PC-3 (cell line): ENCODE measurements around the gene ANTXR1. TPM values are rescaled to one million over a fixed set of nuclear protein-coding genes. Genes with fewer than 3 reads are reported as not detected.

Experiments used
- ATAC-seq: fragments of 200-7000 bp; cut with Tn5 transposase; 2 replicates; pipeline ENCODE4 v1.9.1; 2020; ENCODE audit warnings: mild to moderate bottlenecking, moderate library complexity
- BruUV-seq: library from RNA; stranded (reverse); fragments of 400-500 nt; replicated peaks from 2 replicates; lab custom pipeline; 2021; lab: Mats Ljungman, UMichigan
- CTCF ChIA-PET: fragments of 300-600 bp; sonication (Branson Sonifier 250); formaldehyde crosslinking; loops from one replicate; lab custom pipeline; 2022; ENCODE audit warnings: antibody characterized with exemption; lab: Charles Lee
- POLR2A ChIA-PET: fragments of 300-600 bp; sonication (Branson Sonifier 250); formaldehyde crosslinking; loops from one replicate; lab custom pipeline; 2022; ENCODE audit warnings: antibody characterized with exemption; ENCODE audit not compliant: unreplicated experiment; lab: Charles Lee
- DNase-seq: peaks from one replicate; pipeline ENCODE4 v3.0.0-alpha.2; 2015
- H2AFZ ChIP-seq: fragments of 300-600 bp; sonication (generic); 2 replicates; pipeline ENCODE4 v1.6.0; 2016; ENCODE audit warnings: antibody characterized with exemption, low read length
- H3F3A ChIP-seq: fragments of 300-600 bp; sonication (generic); one replicate; pipeline ENCODE4 v1.6.0; 2017; ENCODE audit warnings: antibody characterized with exemption, low read length, control low read depth, mild to moderate bottlenecking; ENCODE audit not compliant: unreplicated experiment
- H3K27ac ChIP-seq: fragments of 300-600 bp; sonication (generic); 2 replicates; pipeline ENCODE4 v1.5.1; 2016; ENCODE audit warnings: mild to moderate bottlenecking, low read length
- H3K27me3 ChIP-seq: fragments of 300-600 bp; sonication (generic); 2 replicates; pipeline ENCODE4 v1.6.1; 2016; ENCODE audit warnings: low read length, mixed read lengths
- H3K36me3 ChIP-seq: fragments of 300-600 bp; sonication (generic); 2 replicates; pipeline ENCODE4 v1.6.1; 2016; ENCODE audit warnings: low read depth, mixed run types, low read length, mixed read lengths
- H3K4me1 ChIP-seq: fragments of 300-600 bp; sonication (generic); 2 replicates; pipeline ENCODE4 v1.5.1; 2016; ENCODE audit warnings: low read length; ENCODE audit not compliant: insufficient read depth
- H3K4me2 ChIP-seq: fragments of 300-600 bp; sonication (generic); 2 replicates; pipeline ENCODE4 v1.6.0; 2016; ENCODE audit warnings: low read length
- H3K4me3 ChIP-seq: fragments of 300-600 bp; sonication (generic); 2 replicates; pipeline ENCODE4 v1.5.1; 2016; ENCODE audit warnings: mild to moderate bottlenecking, low read length, mixed read lengths
- H3K79me2 ChIP-seq: fragments of 300-600 bp; sonication (generic); 2 replicates; pipeline ENCODE4 v1.6.1; 2017; ENCODE audit warnings: low read length, mixed read lengths
- H3K9ac ChIP-seq: fragments of 300-600 bp; sonication (generic); 2 replicates; pipeline ENCODE4 v1.6.0; 2016; ENCODE audit warnings: mild to moderate bottlenecking, low read length
- H3K9me2 ChIP-seq: fragments of 300-600 bp; sonication (generic); replicated peaks from 2 replicates; pipeline ENCODE4 v1.6.1; 2016; ENCODE audit warnings: mixed run types, low read length, mixed read lengths
- H3K9me3 ChIP-seq: fragments of 300-600 bp; sonication (generic); 2 replicates; pipeline ENCODE4 v1.6.1; 2016; ENCODE audit warnings: low read length, mixed read lengths
- H4K20me1 ChIP-seq: fragments of 300-600 bp; sonication (generic); 2 replicates; pipeline ENCODE4 v1.6.1; 2016; ENCODE audit warnings: low read length, mixed read lengths
- EZH2 ChIP-seq: fragments of 300-600 bp; sonication (generic); IDR thresholded peaks from one replicate; pipeline ENCODE4 v1.6.1; 2017; ENCODE audit warnings: antibody characterized with exemption, mild to moderate bottlenecking, low read length; ENCODE audit not compliant: unreplicated experiment
- EZH2phosphoT487 ChIP-seq: fragments of 300-600 bp; sonication (generic); IDR thresholded peaks from 2 replicates; pipeline ENCODE4 v1.6.1; 2018; ENCODE audit warnings: mild to moderate bottlenecking, antibody characterized with exemption, low read length, borderline replicate concordance
- intact Hi-C: fragments of 100-400 bp; cut with micrococcal nuclease; formaldehyde crosslinking; loops from 2 replicates; pipeline ENCODE4 v1.9.0; 2023
- total RNA-seq: library from RNA; depleted of rRNA; stranded (reverse); fragments of >200 nt; gene quantifications from 2 replicates; pipeline ENCODE4 v1.2.3, GENCODE V29; 2014
- TF ChIP-seq, protein P1 (sequence below): fragments of 300-600 bp; sonication (generic); conservative IDR thresholded peaks from 2 replicates; pipeline ENCODE4 v1.5.1; 2017; ENCODE audit warnings: antibody characterized with exemption, low read depth, mild to moderate bottlenecking, low read length

The ANTXR1 gene
- total RNA-seq, 1 experiment from 2014 or later, result 31.2 TPM

DNA sequence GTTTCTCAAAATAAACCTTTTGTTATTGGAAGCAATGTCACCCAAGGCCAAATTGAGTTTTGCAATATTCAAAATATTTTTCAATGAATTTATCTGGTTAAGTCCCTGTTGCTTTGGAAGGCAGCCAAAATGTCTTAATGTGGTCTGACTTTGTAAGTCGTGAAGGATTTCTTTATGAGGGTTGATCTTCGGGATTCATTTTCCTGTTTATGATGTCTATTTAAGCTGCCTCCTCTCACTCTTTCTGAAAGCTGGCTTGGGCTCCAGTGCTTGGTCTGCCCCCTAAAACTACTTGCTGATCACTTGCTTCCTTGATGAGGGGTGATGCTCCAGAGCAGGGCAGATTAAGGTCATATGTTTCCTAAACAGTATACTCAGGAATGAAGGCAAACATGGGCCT lies 141.1 kb downstream of the ANTXR1 start:
- Histone ChIP-seq H3K27ac (no peak overlapping the region), H3K79me2 (no peaks in the 10 kb centered on the region), H4K20me1 (no peaks in the 10 kb centered on the region), H3K27me3 (no peaks in the 10 kb centered on the region), H3K9me3 (no peaks in the 10 kb centered on the region), H3K9me2 (no peaks in the 10 kb centered on the region), H3K36me3 (0 out of 2 replicates have a peak, but pooled peaks cover 3% of the 10 kb centered on the region), H3K4me2 (no peak overlapping the region), H3K4me1 (no peaks in the 10 kb centered on the region), H3K4me3 (no peak overlapping the region), H3K9ac (no peak overlapping the region), H3F3A (no peaks in the 10 kb centered on the region), H2AFZ (no peak overlapping the region)
- BruUV-seq, result no TSS peak
- intact Hi-C loops, result no loop called here
- ATAC-seq (no peak), DNase-seq (no peak)
- POLR2A ChIA-PET, result no interaction called here
- CTCF ChIA-PET, result no interaction called here
- TF ChIP-seq EZH2phosphoT487 (no peak), EZH2 (no peak)
- TF ChIP-seq, protein P1, sequence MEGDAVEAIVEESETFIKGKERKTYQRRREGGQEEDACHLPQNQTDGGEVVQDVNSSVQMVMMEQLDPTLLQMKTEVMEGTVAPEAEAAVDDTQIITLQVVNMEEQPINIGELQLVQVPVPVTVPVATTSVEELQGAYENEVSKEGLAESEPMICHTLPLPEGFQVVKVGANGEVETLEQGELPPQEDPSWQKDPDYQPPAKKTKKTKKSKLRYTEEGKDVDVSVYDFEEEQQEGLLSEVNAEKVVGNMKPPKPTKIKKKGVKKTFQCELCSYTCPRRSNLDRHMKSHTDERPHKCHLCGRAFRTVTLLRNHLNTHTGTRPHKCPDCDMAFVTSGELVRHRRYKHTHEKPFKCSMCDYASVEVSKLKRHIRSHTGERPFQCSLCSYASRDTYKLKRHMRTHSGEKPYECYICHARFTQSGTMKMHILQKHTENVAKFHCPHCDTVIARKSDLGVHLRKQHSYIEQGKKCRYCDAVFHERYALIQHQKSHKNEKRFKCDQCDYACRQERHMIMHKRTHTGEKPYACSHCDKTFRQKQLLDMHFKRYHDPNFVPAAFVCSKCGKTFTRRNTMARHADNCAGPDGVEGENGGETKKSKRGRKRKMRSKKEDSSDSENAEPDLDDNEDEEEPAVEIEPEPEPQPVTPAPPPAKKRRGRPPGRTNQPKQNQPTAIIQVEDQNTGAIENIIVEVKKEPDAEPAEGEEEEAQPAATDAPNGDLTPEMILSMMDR, result no peak

DNA sequence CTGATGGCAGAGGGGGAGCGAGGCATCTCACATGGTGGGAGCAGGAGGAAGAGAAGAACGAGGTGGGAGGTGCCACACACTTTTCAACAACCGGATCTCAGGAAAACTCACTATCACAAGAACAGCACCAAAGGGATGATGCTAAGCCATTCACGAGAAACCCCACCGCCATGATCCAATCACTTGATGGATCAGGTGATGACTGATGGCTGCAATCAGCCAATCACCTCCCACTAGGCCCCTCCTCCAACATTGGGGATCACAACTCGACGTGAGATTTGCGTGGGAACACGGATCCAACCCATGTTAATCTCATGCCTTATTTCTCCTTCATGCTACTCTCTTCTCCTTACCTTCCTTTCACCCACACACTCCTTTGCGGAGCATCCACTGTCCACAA lies 143.6 kb downstream of the ANTXR1 start:
- Histone ChIP-seq H3K4me2 (no peak overlapping the region), H2AFZ (no peak overlapping the region), H3K9me3 (no peaks in the 10 kb centered on the region), H3K27me3 (no peaks in the 10 kb centered on the region), H4K20me1 (no peaks in the 10 kb centered on the region), H3K9me2 (no peaks in the 10 kb centered on the region), H3K9ac (no peak overlapping the region), H3K79me2 (no peaks in the 10 kb centered on the region), H3K4me1 (no peaks in the 10 kb centered on the region), H3F3A (no peaks in the 10 kb centered on the region), H3K4me3 (no peak overlapping the region), H3K36me3 (0 out of 2 replicates have a peak, but pooled peaks cover 3% of the 10 kb centered on the region), H3K27ac (no peak overlapping the region)
- ChIA-PET CTCF (no interaction called here), POLR2A (no interaction called here)
- TF ChIP-seq EZH2 (no peak), EZH2phosphoT487 (no peak)
- TF ChIP-seq, protein P1, result no peak
- DNase-seq (no peak), ATAC-seq (no peak)
- BruUV-seq, result no TSS peak
- intact Hi-C loops, result no loop called here

DNA sequence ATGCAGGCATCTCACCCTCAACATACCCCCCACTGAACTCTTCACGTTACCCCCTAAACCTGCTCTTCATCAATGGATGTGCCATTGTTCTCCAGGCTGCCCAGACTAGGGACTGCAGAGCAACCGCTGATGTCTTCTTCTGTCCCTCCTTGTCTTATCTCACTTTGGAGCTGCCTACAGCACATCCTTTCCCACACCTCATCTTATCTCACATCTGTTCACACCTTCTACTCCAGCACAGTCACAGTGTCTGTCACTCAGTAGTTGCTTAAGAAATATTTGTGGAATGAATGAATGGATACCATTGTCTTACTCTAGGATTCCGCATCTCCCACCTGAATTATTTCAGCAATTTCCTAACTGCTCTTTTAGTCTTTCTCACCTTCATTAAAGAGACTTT lies 144.5 kb downstream of the ANTXR1 start:
- Histone ChIP-seq H3F3A (no peaks in the 10 kb centered on the region), H2AFZ (no peak overlapping the region), H3K9me3 (no peaks in the 10 kb centered on the region), H3K4me1 (peaks cover 5% of the 10 kb centered on the region), H3K4me2 (no peak overlapping the region), H3K9me2 (no peaks in the 10 kb centered on the region), H3K27ac (no peak overlapping the region), H3K9ac (no peak overlapping the region), H4K20me1 (no peaks in the 10 kb centered on the region), H3K36me3 (0 out of 2 replicates have a peak, but pooled peaks cover 3% of the 10 kb centered on the region), H3K4me3 (no peak overlapping the region), H3K27me3 (no peaks in the 10 kb centered on the region), H3K79me2 (no peaks in the 10 kb centered on the region)
- ChIA-PET POLR2A (no interaction called here), CTCF (no interaction called here)
- DNase-seq (no peak), ATAC-seq (no peak)
- BruUV-seq, result no TSS peak
- TF ChIP-seq, protein P1, result no peak
- intact Hi-C loops, result no loop called here
